A549 (cell line): ENCODE measurements around the gene PHACTR2. TPM values are rescaled to one million over a fixed set of nuclear protein-coding genes. Genes with fewer than 3 reads are reported as not detected.

Experiments used
- ATAC-seq, 2 experiments: fragments of 200-7000 bp in 1 of 2; fragments of >200 bp in 1 of 2; cut with Nextera tagmentation in 1 of 2; cut with Tn5 transposase in 1 of 2; 3 replicates each; pipeline versions ENCODE4 v1.8.0 to v1.9.1; 2018 to 2020; ENCODE audit warnings: mild to moderate bottlenecking in 1 of 2, moderate library complexity in 1 of 2
- CTCF ChIA-PET: fragments of 300-600 bp; sonication (Branson Sonifier 250); formaldehyde crosslinking; extraction: SDS; loops from one replicate; lab custom pipeline; 2021; ENCODE audit warnings: antibody characterized with exemption, inconsistent platforms; lab: Yijun Ruan, JAX
- POLR2A ChIA-PET: fragments of 350-600 bp; formaldehyde crosslinking; extraction: SDS; loops from one replicate; lab custom pipeline; 2021; ENCODE audit warnings: antibody characterized with exemption, inconsistent platforms; lab: Yijun Ruan, JAX
- DNase-seq, 2 experiments: peaks; one replicate each; pipeline versions ENCODE4 v3.0.0 to v3.0.0-alpha.2; 2011 to 2016; ENCODE audit warnings: low read depth in 1 of 2, low spot score in 1 of 2
- FAIRE-seq: peaks from 2 replicates; lab custom pipeline; 2011; peaks lifted over from hg19 to GRCh38; lab: Jason Lieb, UNC
- H3K27ac ChIP-seq, 2 experiments: fragments of >200 bp; sonication (Bioruptor Twin); formaldehyde crosslinking; 3 replicates each; pipeline ENCODE4 v1.5.1; 2016 to 2017
- H3K4me1 ChIP-seq: fragments of >200 bp; sonication (Bioruptor Twin); formaldehyde crosslinking; 3 replicates; pipeline ENCODE4 v1.6.1; 2016
- H3K4me2 ChIP-seq: fragments of >200 bp; sonication (Bioruptor Twin); formaldehyde crosslinking; 3 replicates; pipeline ENCODE4 v1.6.1; 2016
- H3K4me3 ChIP-seq: fragments of >200 bp; sonication (Bioruptor Twin); formaldehyde crosslinking; 3 replicates; pipeline ENCODE4 v1.5.1; 2016
- H3K9me3 ChIP-seq: fragments of >200 bp; sonication (Bioruptor Twin); formaldehyde crosslinking; 3 replicates; pipeline ENCODE4 v1.6.1; 2016
- BCL3 ChIP-seq: fragments of >200 bp; sonication (Bioruptor Twin); formaldehyde crosslinking; IDR thresholded peaks from 3 replicates; pipeline ENCODE4 v1.6.1; 2016
- CBX2 ChIP-seq: fragments of 200-600 bp; sonication (generic); IDR thresholded peaks from 2 replicates; pipeline ENCODE4 v1.6.1; 2016; ENCODE audit warnings: low read depth, mild to moderate bottlenecking, borderline replicate concordance
- CEBPB ChIP-seq, 2 experiments: fragments of >200 bp in 1 of 2; sonication (Bioruptor Twin) in 1 of 2; formaldehyde crosslinking in 1 of 2; IDR thresholded peaks; 2 replicates each; pipeline ENCODE4 v1.6.1; 2012 to 2016
- CTCF ChIP-seq: fragments of >200 bp; sonication (Bioruptor Twin); formaldehyde crosslinking; IDR thresholded peaks from 3 replicates; pipeline ENCODE4 v1.5.1; 2016
- E2F6 ChIP-seq: IDR thresholded peaks from 2 replicates; pipeline ENCODE4 v1.6.1; 2012; ENCODE audit warnings: low read depth, borderline replicate concordance
- ELK1 ChIP-seq: fragments of 150-350 bp; IDR thresholded peaks from 2 replicates; pipeline ENCODE4 v1.6.1; 2014; ENCODE audit warnings: low read depth, mild to moderate bottlenecking, low read length
- ESRRA ChIP-seq: fragments of 150-350 bp; IDR thresholded peaks from 2 replicates; pipeline ENCODE4 v1.6.1; 2014; ENCODE audit warnings: mild to moderate bottlenecking, low read length, borderline replicate concordance
- FOSB ChIP-seq: fragments of 250-450 bp; sonication (Bioruptor Pico); IDR thresholded peaks from 2 replicates; pipeline ENCODE4 v1.5.0; 2020; ENCODE audit warnings: mild to moderate bottlenecking, moderate library complexity
- GATA3 ChIP-seq: IDR thresholded peaks from 2 replicates; pipeline ENCODE4 v1.6.1; 2012; ENCODE audit warnings: borderline replicate concordance
- HDAC2 ChIP-seq: fragments of 200-600 bp; sonication (generic); IDR thresholded peaks from 2 replicates; pipeline ENCODE4 v1.6.1; 2016
- HEYL ChIP-seq: fragments of 250-450 bp; sonication (Bioruptor Pico); IDR thresholded peaks from 2 replicates; pipeline ENCODE4 v1.8.0; 2021; ENCODE audit warnings: mild to moderate bottlenecking, moderate library complexity
- HMGXB4 ChIP-seq: fragments of 250-450 bp; sonication (Bioruptor Pico); IDR thresholded peaks from 2 replicates; pipeline ENCODE4 v1.5.0; 2021; ENCODE audit warnings: mild to moderate bottlenecking, moderate library complexity, borderline replicate concordance
- HOXA7 ChIP-seq: fragments of 250-450 bp; sonication (Bioruptor Pico); IDR thresholded peaks from 2 replicates; pipeline ENCODE4 v1.5.0; 2020; ENCODE audit warnings: mild to moderate bottlenecking, moderate library complexity
- HOXB5 ChIP-seq: fragments of 250-450 bp; sonication (Bioruptor Pico); IDR thresholded peaks from 2 replicates; pipeline ENCODE4 v1.5.0; 2020; ENCODE audit warnings: mild to moderate bottlenecking, moderate library complexity
- JUN ChIP-seq, 2 experiments: fragments of >200 bp; sonication (Bioruptor Twin); formaldehyde crosslinking; IDR thresholded peaks; 2 replicates in 1 of 2; 3 replicates in 1 of 2; pipeline ENCODE4 v1.6.1; 2016 to 2017
- JUNB ChIP-seq: fragments of >200 bp; sonication (Bioruptor Twin); formaldehyde crosslinking; IDR thresholded peaks from 2 replicates; pipeline ENCODE4 v1.6.1; 2016
- KDM1A ChIP-seq: fragments of 200-600 bp; sonication (generic); IDR thresholded peaks from 2 replicates; pipeline ENCODE4 v1.6.1; 2016; ENCODE audit warnings: low read depth, mild to moderate bottlenecking
- KDM5A ChIP-seq: fragments of 200-600 bp; sonication (generic); IDR thresholded peaks from 2 replicates; pipeline ENCODE4 v1.6.1; 2016; ENCODE audit warnings: antibody characterized with exemption, mild to moderate bottlenecking
- MAX ChIP-seq: IDR thresholded peaks from 2 replicates; pipeline ENCODE4 v1.6.1; 2012
- NPAS2 ChIP-seq: fragments of 250-450 bp; sonication (Bioruptor Pico); IDR thresholded peaks from 2 replicates; pipeline ENCODE4 v1.8.0; 2022; ENCODE audit warnings: mild to moderate bottlenecking, moderate library complexity, borderline replicate concordance
- NR3C1 ChIP-seq: fragments of >200 bp; sonication (Bioruptor Twin); formaldehyde crosslinking; IDR thresholded peaks from 3 replicates; pipeline ENCODE4 v1.6.1; 2017
- PBX3 ChIP-seq: IDR thresholded peaks from 2 replicates; pipeline ENCODE4 v1.6.1; 2012
- PHF8 ChIP-seq: fragments of 200-600 bp; sonication (generic); IDR thresholded peaks from 2 replicates; pipeline ENCODE4 v1.6.1; 2016; ENCODE audit warnings: low read depth, mild to moderate bottlenecking, antibody characterized with exemption, moderate library complexity, borderline replicate concordance
- POLR2A ChIP-seq: IDR thresholded peaks from 2 replicates; pipeline ENCODE4 v1.6.1; 2012; ENCODE audit warnings: mild to moderate bottlenecking, low read length
- RFX5 ChIP-seq: fragments of 450-650 bp; IDR thresholded peaks from 2 replicates; pipeline ENCODE4 v1.7.1; 2014; ENCODE audit warnings: antibody characterized with exemption, mild to moderate bottlenecking, moderate library complexity
- SMC3 ChIP-seq: fragments of >200 bp; sonication (Bioruptor Twin); formaldehyde crosslinking; IDR thresholded peaks from 3 replicates; pipeline ENCODE4 v1.6.1; 2018; ENCODE audit warnings: inconsistent platforms
- TFCP2L1 ChIP-seq: fragments of 250-450 bp; sonication (Bioruptor Pico); IDR thresholded peaks from 2 replicates; pipeline ENCODE4 v1.5.0; 2021; ENCODE audit warnings: mild to moderate bottlenecking
- TP53 ChIP-seq: fragments of 250-450 bp; sonication (Bioruptor Pico); IDR thresholded peaks from 2 replicates; pipeline ENCODE4 v1.5.0; 2021; ENCODE audit warnings: mild to moderate bottlenecking, moderate library complexity
- USF2 ChIP-seq: fragments of 450-650 bp; IDR thresholded peaks from 2 replicates; pipeline ENCODE4 v1.6.1; 2014; ENCODE audit warnings: antibody characterized with exemption
- ZNF302 ChIP-seq: fragments of 250-450 bp; sonication (Bioruptor Pico); IDR thresholded peaks from 2 replicates; pipeline ENCODE4 v1.9.0; 2021; ENCODE audit warnings: inconsistent platforms, mild to moderate bottlenecking, moderate library complexity
- ZSCAN20 ChIP-seq: fragments of 250-450 bp; sonication (Bioruptor Pico); IDR thresholded peaks from 2 replicates; pipeline ENCODE4 v1.8.0; 2022; ENCODE audit warnings: mild to moderate bottlenecking, moderate library complexity
- WGBS: methylation state at CpG from one replicate; pipeline ENCODE4 v1.1.6; 2017; ENCODE audit errors: missing lambda C conversion rate; 5-methylcytosine and 5-hydroxymethylcytosine counted together
- polyA plus RNA-seq, 4 experiments: library from polyadenylated mRNA; depleted of rRNA in 3 of 4; stranded (reverse); fragments of >200 nt; fragmentation: RNase III in 1 of 4; extraction: RNeasy Plus Mini Kit Qiagen cat#74134 plus additional on column Dnase treatment in 1 of 4; gene quantifications; 2 replicates in 3 of 4; 3 replicates in 1 of 4; pipeline ENCODE4 v1.2.3, GENCODE V29; 2011 to 2017

Gene PHACTR2
- polyA plus RNA-seq, 2 of the 4 experiments (the other 2 are of a cell fraction): 2.5 to 10.4 TPM

GRCh38 chr6:143766185-143766553, 88.4 kb downstream of the PHACTR2 start:
- WGBS: 96% methylated on average over 1 of the region's 1 CpG
- FAIRE-seq (no peak), ATAC-seq (no peak), DNase-seq (no peak)
- ChIA-PET POLR2A (no interaction called here), CTCF (no interaction called here)
- Histone ChIP-seq H3K9me3 (no peaks in the 10 kb centered on the region), H3K4me2 (no peak overlapping the region), H3K4me3 (no peak overlapping the region), H3K27ac (no peak overlapping the region), H3K4me1 (no peaks in the 10 kb centered on the region)
- TF ChIP-seq TP53 (CRISPR knock-in tag): no peak
- no peak for TF ChIP-seq ZNF302
- no peak for TF ChIP-seq ESRRA
- no peak for TF ChIP-seq HOXB5 (CRISPR knock-in tag)
- TF ChIP-seq JUN (IDR thresholded peaks at IDR 0.05): no peak
- no peak for TF ChIP-seq FOSB (CRISPR knock-in tag)
- no peak for TF ChIP-seq NR3C1
- TF ChIP-seq NPAS2 (CRISPR knock-in tag): no peak
- no peak for TF ChIP-seq KDM1A
- no peak for TF ChIP-seq E2F6
- TF ChIP-seq HEYL (CRISPR knock-in tag): no peak
- no peak for TF ChIP-seq PHF8
- no peak for TF ChIP-seq MAX
- no peak for TF ChIP-seq POLR2A
- TF ChIP-seq CEBPB (IDR thresholded peaks at IDR 0.05): no peak
- no peak for TF ChIP-seq TFCP2L1 (CRISPR knock-in tag)
- TF ChIP-seq ZSCAN20: no peak
- no peak for TF ChIP-seq ELK1
- no peak for TF ChIP-seq KDM5A

GRCh38 chr6:143767433-143767832, 89.7 kb downstream of the PHACTR2 start:
- H3K4me1 ChIP-seq: no peaks in the 10 kb centered on the region
- ChIA-PET CTCF (no interaction called here), POLR2A (no interaction called here)
- DNase-seq (no peak), ATAC-seq (no peak), FAIRE-seq (no peak)
- H3K4me2 ChIP-seq: no peak overlapping the region
- H3K9me3 ChIP-seq: no peaks in the 10 kb centered on the region
- no peak overlapping the region for H3K4me3 ChIP-seq
- 79% methylated on average over 2 of the region's 2 CpGs for WGBS
- no peak overlapping the region for H3K27ac ChIP-seq
- TF ChIP-seq BCL3 (no peak), ESRRA (no peak), JUN (IDR thresholded peaks at IDR 0.05) (no peak), HDAC2 (no peak), HMGXB4 (CRISPR knock-in tag) (no peak), SMC3 (no peak), RFX5 (no peak), HOXA7 (CRISPR knock-in tag) (no peak), USF2 (no peak), CTCF (no peak), POLR2A (no peak), JUNB (no peak), CBX2 (no peak), GATA3 (no peak), E2F6 (no peak), KDM1A (no peak), PBX3 (no peak)
